GM12875 (cell line): ENCODE measurements around the gene LPCAT1.

ENCODE experiments used
- H3K4me3 ChIP-seq: one replicate; pipeline ENCODE4 v1.5.1; 2011; ENCODE audit warnings: low read depth, low read length, control low read depth
- TF ChIP-seq, protein P1 (sequence below): IDR thresholded peaks from 2 replicates; pipeline ENCODE4 v1.5.1; 2011; ENCODE audit warnings: low read depth, mild to moderate bottlenecking, control low read depth, inconsistent platforms, low read length, moderate library complexity, borderline replicate concordance; ENCODE audit not compliant: insufficient read depth

Gene LPCAT1

DNA sequence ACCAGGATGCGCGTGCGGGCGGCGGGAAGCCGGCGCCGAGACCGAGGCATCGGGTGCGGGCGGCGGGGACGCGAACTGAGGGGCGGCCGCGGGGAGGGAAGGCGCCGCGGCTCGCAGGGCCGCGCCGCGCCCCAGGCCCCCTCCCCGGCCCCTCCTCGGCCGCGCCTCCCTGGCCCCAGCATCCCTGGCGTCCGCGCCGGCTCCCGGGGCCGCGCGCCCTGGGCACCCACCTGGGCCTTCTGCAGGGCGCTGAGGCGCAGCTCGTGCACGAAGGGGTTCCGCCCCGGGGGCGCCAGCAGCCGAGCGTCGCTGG, 324 bp downstream of the LPCAT1 start:
- TF ChIP-seq, protein P1, sequence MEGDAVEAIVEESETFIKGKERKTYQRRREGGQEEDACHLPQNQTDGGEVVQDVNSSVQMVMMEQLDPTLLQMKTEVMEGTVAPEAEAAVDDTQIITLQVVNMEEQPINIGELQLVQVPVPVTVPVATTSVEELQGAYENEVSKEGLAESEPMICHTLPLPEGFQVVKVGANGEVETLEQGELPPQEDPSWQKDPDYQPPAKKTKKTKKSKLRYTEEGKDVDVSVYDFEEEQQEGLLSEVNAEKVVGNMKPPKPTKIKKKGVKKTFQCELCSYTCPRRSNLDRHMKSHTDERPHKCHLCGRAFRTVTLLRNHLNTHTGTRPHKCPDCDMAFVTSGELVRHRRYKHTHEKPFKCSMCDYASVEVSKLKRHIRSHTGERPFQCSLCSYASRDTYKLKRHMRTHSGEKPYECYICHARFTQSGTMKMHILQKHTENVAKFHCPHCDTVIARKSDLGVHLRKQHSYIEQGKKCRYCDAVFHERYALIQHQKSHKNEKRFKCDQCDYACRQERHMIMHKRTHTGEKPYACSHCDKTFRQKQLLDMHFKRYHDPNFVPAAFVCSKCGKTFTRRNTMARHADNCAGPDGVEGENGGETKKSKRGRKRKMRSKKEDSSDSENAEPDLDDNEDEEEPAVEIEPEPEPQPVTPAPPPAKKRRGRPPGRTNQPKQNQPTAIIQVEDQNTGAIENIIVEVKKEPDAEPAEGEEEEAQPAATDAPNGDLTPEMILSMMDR: no peak
- H3K4me3 ChIP-seq: peak overlapping the region; percentile 65

DNA sequence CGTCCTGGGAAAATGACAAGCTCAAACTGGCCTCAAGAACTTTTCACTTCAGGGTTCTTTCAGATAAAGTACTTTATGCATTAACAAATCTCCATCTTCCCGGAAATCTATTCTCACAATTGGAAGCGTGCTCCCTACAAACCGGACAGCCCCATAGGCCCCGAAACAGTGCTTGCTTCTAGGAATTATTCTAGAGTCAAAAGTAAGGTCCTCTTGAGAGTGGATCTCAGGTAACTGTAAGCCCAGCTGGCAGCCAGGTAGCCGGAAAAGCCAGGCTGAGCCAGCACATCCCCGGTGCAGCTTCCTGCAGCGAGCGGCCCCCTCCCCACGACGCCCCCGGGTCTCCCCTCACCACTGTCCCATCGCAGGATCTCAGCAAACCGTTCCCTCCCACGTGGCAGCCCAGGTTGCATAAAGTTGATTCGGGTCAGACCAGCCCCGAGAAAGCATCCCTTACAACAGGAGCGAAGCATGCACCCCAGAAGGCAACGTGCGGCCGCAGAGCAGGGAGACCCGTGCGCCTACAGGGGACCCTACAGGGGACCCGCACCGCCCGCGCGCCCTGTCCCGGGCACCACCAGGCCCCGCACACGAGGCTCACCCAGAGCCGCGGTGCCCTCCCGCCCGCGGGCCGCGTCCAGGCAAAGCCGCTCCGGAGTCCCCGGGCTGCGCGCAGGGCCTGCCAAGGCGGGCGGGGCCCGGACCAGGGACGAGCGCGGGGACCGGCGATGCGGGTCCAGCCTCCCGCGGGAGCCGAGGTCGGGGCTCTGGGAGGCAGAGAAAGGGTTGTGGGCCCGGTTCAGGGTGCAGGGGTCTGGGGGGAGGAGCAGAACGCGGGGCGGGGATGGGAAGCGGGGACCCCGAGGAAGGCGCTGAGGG, 920 bp downstream of the LPCAT1 start:
- TF ChIP-seq, protein P1: no peak
- peak overlapping the region; percentile 65 for H3K4me3 ChIP-seq

DNA sequence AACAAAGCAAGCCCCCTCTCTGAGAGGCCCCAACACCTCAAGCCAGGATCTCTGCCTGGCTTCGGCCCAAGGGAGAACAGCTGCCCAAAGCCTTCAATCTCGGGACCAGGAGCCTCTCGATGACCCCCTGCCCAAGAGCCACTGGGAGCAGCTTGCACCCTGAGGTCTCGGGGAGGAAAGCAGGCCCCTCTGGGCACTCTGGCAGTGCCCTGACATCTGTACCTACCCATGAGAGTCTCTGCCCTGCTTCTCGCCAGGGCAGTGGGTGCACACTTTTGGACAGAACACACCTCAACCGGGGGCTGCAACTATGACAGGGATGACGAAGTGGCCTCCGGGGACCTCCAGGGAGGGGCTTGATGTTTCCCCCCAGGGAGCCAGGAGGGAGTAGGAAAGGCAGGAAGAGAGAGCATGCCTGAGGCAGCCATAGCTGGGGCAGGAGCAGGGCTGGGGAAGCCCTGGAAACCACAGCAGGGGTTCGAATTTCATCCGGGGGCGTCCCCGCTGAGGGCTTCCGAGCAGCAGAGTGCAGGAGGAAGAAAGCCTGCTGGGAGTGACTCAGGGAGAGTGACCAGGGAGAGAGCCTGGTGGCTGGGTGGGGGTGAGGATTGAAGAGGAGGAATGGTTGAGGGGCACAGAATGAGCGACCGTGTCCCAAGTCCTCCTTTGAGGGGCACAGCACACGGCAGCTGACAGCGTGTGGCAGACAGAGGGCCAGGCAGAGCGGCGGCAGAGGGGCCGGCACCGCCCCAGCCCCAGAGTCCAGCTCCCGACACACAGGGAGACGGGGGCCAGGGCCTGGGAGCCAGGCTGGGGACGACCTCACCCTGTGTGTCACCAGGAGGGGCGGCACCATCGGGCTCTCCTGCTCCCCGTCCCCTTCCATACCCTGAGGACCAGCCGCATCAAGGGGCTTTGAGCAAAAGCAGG, 1.8 kb downstream of the LPCAT1 start:
- peak overlapping the region; percentile 65 for H3K4me3 ChIP-seq
- TF ChIP-seq, protein P1: no peak

DNA sequence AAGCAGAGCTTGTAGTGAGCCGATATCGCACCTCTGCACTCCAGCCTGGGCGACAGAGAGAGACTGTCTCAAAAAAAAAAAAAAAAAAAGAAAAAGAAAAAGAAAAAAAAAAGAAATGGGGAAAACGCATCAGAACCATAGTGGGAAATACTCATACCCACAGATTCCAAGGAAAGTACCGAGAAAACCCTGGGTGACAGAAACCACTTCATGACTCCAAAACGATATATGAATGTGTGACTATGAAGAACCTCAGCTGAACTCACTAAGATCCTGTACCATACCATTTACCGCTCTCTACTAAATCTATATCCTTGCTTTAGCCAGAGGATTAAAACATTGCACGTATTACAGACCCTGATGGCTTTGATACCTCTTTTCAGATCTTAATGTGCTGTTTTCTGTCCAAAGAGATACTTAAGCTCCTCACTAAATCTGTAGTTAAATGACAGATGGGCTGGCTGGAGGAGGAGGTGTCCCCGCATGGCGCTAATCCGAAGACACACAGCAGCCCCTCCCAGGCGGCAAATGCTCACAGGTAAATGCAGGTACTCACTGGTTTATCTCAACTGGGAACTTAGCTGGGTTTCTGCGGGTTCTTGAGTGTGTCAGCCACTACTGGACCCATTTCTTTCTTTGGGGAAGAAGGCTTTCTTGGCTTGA, 2.8 kb downstream of the LPCAT1 start:
- no peak overlapping the region for H3K4me3 ChIP-seq

GRCh38 chr5:1519631-1520210, 4.0 kb downstream of the LPCAT1 start:
- TF ChIP-seq, protein P1: no peak
- no peak overlapping the region for H3K4me3 ChIP-seq

More for the DNA sequence above, 2.8 kb downstream of the LPCAT1 start:
- TF ChIP-seq, protein P1: no peak

GRCh38 chr5:1517838-1518237, 5.9 kb downstream of the LPCAT1 start:
- TF ChIP-seq, protein P1: no peak

More at GRCh38 chr5:1517838-1518237, 5.9 kb downstream of the LPCAT1 start:
- H3K4me3 ChIP-seq: no peak overlapping the region
